GM19193 (cell line): ENCODE measurements around the gene IL1A.

ENCODE experiments used
- POLR2A ChIP-seq: IDR thresholded peaks from 4 replicates; pipeline ENCODE4 v1.6.1; 2011; ENCODE audit not compliant: insufficient read depth, insufficient read length; ENCODE audit errors: extremely low read depth

The IL1A gene

GRCh38 chr2:112764071-112765044 is 19.9 kb downstream of the IL1A start, which contains the start of gene CKAP2L:
TSS of gene CKAP2L (minus strand) at chr2:112764609. CDS start at chr2:112764598, 11 bp downstream.
- peak; percentile 67 for TF ChIP-seq POLR2A

GRCh38 chr2:112762276-112762675 is 22.0 kb downstream of the IL1A start:
- no peak for TF ChIP-seq POLR2A

- TF ChIP-seq POLR2A: no peak
Observed at GRCh38 chr2:112760149-112760548, 24.1 kb downstream of the IL1A start.

GRCh38 chr2:112758711-112759110 is 25.6 kb downstream of the IL1A start:
- TF ChIP-seq POLR2A: no peak

- TF ChIP-seq POLR2A: no peak
Observed at GRCh38 chr2:112757265-112757664, 27.0 kb downstream of the IL1A start.

- no peak for TF ChIP-seq POLR2A
Observed at GRCh38 chr2:112756207-112756606, 28.1 kb downstream of the IL1A start.

GRCh38 chr2:112755444-112755843 is 28.8 kb downstream of the IL1A start:
- TF ChIP-seq POLR2A: no peak

- TF ChIP-seq POLR2A: no peak
Observed at GRCh38 chr2:112754564-112754963, 29.7 kb downstream of the IL1A start.

GRCh38 chr2:112752667-112753066 is 31.6 kb downstream of the IL1A start:
- TF ChIP-seq POLR2A: no peak

- no peak for TF ChIP-seq POLR2A
Observed at GRCh38 chr2:112751451-112752197, 32.7 kb downstream of the IL1A start.

GRCh38 chr2:112750560-112750843 is 33.8 kb downstream of the IL1A start:
- TF ChIP-seq POLR2A: no peak

- no peak for TF ChIP-seq POLR2A
Observed at GRCh38 chr2:112749755-112750559, 34.3 kb downstream of the IL1A start.

GRCh38 chr2:112740527-112740926 is 43.8 kb downstream of the IL1A start:
- no peak for TF ChIP-seq POLR2A

- no peak for TF ChIP-seq POLR2A
Observed at GRCh38 chr2:112737542-112738232, 46.6 kb downstream of the IL1A start.

- TF ChIP-seq POLR2A: no peak
Observed at GRCh38 chr2:112733871-112734270, 50.4 kb downstream of the IL1A start.

- no peak for TF ChIP-seq POLR2A
Observed at GRCh38 chr2:112733456-112733855, 50.8 kb downstream of the IL1A start.
